Fibroblast of skin of back (primary cell): ENCODE data around the gene THPO.

Experiments
- DNase-seq: peaks from one replicate; pipeline ENCODE4 v3.0.0-alpha.2; 2013

THPO gene

DNA sequence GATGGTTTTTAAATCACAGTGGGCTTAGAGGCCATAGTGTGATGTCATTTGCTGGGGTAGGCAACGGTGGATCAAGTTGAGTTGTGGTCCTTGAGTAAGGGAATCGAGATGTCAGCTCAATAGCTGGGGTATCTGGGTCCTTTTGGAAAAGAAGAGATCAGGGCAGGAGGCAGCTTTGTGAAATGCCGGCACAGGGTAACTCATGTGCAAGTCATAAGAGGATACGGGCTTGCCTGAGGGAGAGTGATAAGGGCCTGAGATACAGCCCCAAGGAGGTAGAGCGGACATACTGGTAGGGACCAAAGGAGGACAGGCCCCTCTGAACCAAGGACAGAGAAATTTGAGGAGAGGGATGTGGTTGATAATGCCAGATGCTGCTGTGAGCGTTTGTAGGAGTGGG, 44.8 kb downstream of the THPO start:
- DNase-seq, result no peak

- DNase-seq, result peak; percentile 90
These were observed 45.5 kb downstream of the THPO start for GRCh38 chr3:184332370-184333090.

DNA sequence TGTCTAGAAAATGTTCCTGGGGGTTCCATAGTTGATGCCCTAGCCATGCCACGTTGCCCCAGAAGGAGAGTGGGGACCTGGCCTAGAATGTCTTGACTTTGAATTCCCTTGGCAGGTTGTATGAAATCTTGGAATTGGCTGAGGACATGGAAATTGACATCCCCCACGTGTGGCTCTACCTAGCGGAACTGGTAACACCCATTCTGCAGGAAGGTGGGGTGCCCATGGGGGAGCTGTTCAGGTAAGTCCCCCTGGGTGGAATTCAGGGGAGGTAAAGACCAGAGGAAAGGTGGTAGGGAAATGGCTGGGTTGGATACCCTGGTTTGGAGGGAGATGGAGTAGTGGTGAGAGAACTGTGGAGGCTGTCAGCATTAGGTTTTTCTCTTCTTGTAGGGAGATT, 49.5 kb downstream of the THPO start:
- DNase-seq, result no peak

DNA sequence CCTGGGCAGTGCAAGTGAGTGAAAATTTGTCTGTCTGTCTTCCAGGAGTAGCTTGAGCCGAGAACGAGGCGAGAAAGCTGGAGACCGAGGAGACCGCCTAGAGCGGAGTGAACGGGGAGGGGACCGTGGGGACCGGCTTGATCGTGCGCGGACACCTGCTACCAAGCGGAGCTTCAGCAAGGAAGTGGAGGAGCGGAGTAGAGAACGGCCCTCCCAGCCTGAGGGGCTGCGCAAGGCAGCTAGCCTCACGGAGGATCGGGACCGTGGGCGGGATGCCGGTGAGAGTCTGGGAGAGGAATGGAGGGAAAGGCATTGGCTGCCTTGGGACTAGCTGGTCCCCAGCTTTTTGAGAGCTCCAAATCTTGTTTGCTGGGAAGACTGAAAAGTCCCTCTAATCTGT, 50.8 kb downstream of the THPO start:
- DNase-seq, result no peak

DNA sequence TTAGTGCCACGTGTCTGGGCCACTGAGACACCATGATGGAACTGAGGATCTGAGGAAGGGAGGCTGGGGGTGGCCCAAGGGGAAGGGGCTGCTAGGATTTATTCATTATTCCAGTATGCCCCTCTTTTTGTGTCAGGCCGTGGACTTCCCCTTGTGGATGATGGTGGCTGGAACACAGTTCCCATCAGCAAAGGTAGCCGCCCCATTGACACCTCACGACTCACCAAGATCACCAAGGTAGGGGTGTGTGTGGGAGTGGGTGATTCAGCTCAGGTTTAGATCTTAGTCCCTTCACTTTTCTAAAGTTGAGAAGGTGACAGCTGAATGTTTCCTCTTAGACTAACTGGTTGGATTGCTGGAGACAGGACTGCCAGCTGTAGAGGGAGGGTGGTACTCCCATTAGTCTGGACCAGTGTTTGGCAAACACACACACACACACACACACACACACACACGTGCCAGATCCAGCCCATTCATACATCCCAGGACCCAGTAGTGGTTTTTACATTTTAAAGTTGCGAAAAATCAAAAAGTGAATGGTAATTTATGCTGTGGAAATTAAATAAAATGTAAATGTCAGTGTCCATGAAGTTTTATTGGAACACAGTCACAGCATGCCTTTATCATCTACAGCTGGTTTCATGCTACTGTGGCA, 52.2 kb downstream of the THPO start:
- no peak for DNase-seq

GRCh38 chr3:184325269-184325668, 52.7 kb downstream of the THPO start:
- DNase-seq, result no peak

DNA sequence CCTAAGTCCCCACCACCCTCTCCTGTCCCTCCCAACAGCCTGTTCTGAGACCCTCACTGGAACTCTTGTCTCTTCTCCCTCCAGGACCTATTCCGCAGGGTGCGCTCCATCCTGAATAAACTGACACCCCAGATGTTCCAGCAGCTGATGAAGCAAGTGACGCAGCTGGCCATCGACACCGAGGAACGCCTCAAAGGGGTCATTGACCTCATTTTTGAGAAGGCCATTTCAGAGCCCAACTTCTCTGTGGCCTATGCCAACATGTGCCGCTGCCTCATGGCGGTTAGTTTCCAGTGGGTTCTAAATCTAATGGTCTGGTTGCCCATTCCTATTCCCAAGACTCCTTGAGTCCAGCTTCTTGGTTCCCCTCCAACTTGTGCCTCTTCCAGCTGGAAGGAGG, 54.3 kb downstream of the THPO start:
- no peak for DNase-seq

DNA sequence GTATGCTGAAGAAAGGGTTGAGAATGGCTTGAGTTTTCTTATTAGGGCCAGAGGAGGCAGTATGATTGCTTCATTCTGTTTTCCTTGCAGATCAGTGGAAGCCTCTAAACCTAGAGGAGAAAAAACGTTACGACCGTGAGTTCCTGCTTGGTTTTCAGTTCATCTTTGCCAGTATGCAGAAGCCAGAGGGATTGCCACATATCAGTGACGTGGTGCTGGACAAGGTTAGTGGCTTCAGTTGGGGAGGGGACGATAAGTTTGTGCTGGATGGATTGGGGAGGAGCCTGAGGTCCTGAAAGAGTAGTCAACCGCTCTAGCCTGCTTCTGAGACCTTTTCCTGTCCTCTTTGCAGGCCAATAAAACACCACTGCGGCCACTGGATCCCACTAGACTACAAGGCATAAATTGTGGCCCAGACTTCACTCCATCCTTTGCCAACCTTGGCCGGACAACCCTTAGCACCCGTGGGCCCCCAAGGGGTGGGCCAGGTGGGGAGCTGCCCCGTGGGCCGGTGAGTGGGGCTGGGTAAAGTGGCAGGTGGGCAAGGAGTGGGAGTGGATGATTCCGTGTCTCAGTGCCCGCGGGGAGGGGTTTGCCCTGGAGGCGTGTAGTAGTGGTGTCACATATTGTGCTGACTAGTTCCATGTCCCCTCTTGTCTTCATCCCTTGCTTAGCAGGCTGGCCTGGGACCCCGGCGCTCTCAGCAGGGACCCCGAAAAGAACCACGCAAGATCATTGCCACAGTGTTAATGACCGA, 55.1 kb downstream of the THPO start:
- DNase-seq, result no peak
